Fibroblast of the aortic adventitia (primary cell): ENCODE measurements around the gene MOB1B. TPM values are rescaled to one million over a fixed set of nuclear protein-coding genes. Genes with fewer than 3 reads are reported as not detected.
"Not testable (repeated sequence)": the region's sequence is repeated elsewhere in the genome, so short reads cannot be mapped to it uniquely, and the experiment has no call there.

Source experiments
- DNase-seq: peaks from one replicate; pipeline ENCODE4 v3.0.0-alpha.2; 2010; ENCODE audit warnings: low read depth
- H3K4me3 ChIP-seq: 2 replicates; pipeline ENCODE4 v1.5.1; 2011; ENCODE audit warnings: low read depth, mild to moderate bottlenecking, control low read depth, low read length, moderate library complexity
- total RNA-seq: library from RNA; depleted of rRNA; stranded (reverse); fragments of >200 nt; gene quantifications from 2 replicates; pipeline ENCODE4 v1.2.3, GENCODE V29; 2012; ENCODE audit warnings: low replicate concordance
- TF ChIP-seq, protein P1 (sequence below): IDR thresholded peaks from 2 replicates; pipeline ENCODE4 v1.5.1; 2011; ENCODE audit warnings: mild to moderate bottlenecking, low read length, control low read depth, inconsistent platforms; ENCODE audit not compliant: insufficient read depth

MOB1B gene
- total RNA-seq, 1 donor, result 11.8 TPM

DNA sequence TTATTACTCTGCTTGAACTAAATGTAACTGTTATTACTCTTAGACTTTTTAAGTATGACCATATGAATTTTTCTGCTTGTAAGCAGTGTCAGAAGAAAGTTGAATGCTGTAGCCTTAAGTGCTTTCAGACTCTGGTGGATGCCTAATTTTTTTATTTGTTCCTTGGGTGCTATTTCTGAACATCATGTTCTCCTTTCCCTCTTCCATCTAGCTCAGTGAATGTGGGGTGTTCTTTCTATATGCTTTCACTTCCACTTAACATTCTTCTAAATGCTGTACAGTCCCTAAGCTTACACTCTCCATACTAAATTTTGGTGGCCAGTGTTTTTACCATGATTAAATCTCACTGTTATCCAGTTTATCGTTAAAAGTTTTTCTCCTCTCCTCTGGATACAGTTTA, 94.9 kb downstream of the MOB1B start:
- no peak overlapping the region for H3K4me3 ChIP-seq
- DNase-seq, result no peak
- TF ChIP-seq, protein P1, sequence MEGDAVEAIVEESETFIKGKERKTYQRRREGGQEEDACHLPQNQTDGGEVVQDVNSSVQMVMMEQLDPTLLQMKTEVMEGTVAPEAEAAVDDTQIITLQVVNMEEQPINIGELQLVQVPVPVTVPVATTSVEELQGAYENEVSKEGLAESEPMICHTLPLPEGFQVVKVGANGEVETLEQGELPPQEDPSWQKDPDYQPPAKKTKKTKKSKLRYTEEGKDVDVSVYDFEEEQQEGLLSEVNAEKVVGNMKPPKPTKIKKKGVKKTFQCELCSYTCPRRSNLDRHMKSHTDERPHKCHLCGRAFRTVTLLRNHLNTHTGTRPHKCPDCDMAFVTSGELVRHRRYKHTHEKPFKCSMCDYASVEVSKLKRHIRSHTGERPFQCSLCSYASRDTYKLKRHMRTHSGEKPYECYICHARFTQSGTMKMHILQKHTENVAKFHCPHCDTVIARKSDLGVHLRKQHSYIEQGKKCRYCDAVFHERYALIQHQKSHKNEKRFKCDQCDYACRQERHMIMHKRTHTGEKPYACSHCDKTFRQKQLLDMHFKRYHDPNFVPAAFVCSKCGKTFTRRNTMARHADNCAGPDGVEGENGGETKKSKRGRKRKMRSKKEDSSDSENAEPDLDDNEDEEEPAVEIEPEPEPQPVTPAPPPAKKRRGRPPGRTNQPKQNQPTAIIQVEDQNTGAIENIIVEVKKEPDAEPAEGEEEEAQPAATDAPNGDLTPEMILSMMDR, result no peak

DNA sequence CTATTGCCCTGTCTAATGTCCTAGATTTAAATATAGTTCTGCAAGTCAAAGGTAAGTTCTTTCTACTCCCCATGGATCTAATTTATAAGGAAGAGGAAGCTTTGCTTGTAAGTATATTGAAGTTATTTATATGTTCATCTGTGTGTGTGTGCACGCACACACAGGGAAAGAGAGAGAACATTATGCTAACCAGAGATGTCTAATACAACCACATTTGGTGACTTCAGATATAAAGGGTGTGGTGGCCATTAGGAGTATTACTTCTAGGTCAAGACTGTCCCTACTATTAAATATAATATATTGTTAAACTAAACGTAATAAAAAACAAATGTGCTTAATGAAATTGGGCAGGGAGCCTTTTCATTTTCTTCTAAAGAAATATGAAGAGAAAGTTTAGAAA, 95.4 kb downstream of the MOB1B start:
- no peak for DNase-seq
- no peak overlapping the region for H3K4me3 ChIP-seq
- TF ChIP-seq, protein P1, result no peak

DNA sequence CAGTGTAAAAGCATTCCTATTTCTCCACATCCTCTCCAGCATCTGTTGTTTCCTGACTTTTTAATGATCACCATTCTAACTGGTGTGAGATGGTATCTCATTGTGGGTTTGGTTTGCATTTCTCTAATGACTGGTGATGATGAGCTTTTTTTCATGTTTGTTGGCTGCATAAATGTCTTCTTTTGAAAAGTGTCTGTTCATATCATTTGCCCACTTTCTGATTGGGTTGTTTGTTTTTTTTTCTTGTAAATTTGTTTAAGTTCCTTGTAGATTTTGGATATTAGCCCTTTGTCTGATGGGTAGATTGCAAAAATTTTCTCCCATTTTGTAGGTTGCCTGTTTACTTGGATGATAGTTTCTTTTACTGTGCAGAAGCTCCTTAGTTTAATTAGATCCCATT, 97.5 kb downstream of the MOB1B start:
- DNase-seq, H3K4me3 ChIP-seq: not testable (repeated sequence)

DNA sequence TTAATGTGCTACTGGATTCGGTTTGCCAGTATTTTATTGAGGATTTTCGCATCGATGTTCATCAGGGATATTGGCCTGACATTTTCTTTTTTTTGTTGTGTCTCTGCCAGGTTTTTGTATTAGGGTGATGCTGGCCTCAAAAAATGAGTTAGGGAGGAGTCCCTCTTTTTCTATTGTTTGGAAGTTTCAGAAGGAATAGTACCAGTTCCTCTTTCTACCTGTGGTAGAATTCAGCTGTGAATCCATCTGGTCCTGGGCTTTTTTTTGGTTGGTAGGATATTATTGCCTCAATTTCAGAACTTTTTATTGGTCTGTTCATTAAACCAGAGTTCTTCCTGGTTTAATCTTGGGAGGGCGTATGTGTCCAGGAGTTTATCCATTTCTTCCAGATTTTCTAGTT, 99.2 kb downstream of the MOB1B start:
- not testable (repeated sequence) for DNase-seq

DNA sequence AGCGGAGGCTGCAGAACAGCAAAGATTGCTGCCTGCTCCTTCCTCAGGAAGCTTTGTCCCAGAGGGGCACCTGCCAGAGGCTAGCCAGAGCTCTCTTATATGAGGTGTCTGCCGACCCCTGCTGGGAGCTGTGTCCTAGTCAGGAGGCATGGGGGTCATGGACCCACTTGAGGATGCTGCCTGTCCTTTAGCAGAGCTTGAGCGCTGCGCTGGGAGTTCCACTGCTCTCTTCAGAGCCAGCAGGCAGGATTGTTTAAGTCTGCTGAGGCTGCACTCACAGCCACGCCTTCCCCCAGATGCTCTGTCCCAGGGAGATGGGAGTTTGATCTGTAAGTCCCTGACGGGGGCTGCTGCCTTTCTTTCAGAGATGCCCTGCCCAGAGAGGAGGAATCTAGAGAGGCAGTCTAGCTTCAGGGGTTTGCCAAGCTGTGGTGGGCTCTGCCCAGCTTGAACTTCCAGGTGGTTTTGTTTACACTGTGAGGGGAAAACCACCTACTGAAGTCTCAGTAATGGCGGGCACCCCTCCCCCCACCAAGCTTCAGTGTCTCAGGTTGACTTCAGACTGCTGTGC, 102.2 kb downstream of the MOB1B start:
- DNase-seq, result no peak
- TF ChIP-seq, protein P1, result no peak
- H3K4me3 ChIP-seq, result no peak overlapping the region

More for the DNA sequence above, 99.2 kb downstream of the MOB1B start:
- H3K4me3 ChIP-seq, result not testable (repeated sequence)

DNA sequence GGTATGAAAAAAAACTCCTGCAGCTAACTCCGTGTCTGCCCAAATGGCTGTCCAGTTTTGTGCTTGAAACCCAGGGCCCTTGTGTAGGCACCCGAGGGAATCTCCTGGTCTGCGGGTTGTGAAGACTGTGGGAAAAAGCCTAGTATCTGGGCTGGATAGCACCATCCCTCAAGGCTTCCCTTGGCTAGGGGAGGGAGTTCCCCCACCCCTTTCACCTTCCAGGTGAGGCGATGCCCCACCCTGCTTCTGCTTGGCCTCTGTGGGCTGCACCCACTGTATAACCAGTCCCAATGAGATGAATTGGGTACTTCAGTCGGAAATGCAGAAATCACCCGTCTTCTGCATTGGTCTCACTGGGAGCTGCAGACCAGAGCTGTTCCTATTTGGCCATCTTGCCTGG, 102.9 kb downstream of the MOB1B start:
- DNase-seq, H3K4me3 ChIP-seq: not testable (repeated sequence)

DNA sequence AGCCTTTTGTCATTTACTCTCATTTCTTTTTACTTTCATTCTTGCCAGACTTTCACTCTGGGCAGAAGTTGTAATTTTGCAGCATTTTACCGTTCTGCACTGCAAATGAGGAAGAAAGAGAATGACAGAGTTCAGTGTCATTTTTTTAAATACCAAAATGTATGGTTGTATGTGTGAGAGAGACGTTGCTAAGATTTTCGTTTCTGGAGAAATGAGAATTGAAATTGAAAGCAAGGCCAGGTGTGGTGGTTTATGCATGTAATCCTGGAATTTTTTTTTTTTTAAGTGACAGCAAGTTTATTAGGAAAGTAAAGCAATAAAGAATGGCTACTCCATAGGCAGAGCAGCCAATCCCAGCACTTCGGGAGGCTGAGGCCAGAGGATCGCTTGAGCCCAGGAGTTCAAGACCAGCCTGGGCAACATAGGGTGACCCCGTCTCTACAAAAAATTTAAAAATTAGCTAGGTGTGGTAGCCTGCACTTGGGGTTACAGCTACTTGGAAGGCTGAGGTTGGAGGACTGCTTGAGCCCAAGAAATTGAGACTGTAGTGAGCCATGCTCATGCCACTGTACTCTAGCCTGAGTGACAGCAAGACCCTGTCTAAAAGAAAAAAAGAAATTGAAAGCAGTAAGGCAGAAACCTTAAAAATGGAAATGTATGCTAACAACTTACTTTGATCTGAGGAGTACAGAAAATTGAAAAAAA, 104.2 kb downstream of the MOB1B start:
- TF ChIP-seq, protein P1, result no peak
- H3K4me3 ChIP-seq, result no peak overlapping the region
- DNase-seq, result no peak

DNA sequence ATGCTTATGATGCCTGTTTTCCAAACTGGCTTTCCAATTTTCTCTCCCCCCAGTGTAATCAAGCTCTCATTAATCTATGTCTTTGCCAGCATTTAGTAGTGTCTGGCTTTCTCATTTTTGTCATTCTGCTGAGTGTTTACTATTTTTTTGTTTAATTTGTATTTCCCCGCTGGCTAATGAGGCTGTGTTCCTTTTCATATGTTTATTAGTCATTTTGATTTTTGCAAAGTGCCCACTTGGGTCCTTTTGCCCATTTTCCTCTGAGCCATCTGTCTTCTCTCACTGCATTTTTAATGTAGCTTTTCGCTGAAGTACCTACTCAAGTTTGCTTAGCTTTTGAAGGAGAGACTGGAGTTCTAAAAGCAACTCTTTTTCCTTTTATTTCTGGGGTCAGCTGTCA, 106.0 kb downstream of the MOB1B start:
- TF ChIP-seq, protein P1, result no peak
- H3K4me3 ChIP-seq, result no peak overlapping the region
- DNase-seq, result no peak
